A673 (cell line): Measurements from ENCODE around the gene METTL1.

Experiments used
- CTCF ChIP-seq: fragments of 300-800, 200-600 bp; sonication (generic); conservative IDR thresholded peaks from 2 replicates; pipeline ENCODE4 v1.5.1; 2017; ENCODE audit warnings: low read depth, mild to moderate bottlenecking, antibody characterized with exemption, low read length, moderate library complexity, mixed read lengths
- EZH2 ChIP-seq: fragments of 200-600 bp; sonication (generic); IDR thresholded peaks from 2 replicates; pipeline ENCODE4 v1.6.1; 2017; ENCODE audit warnings: borderline replicate concordance, low read depth, mild to moderate bottlenecking, mixed read lengths, antibody characterized with exemption, low read length; ENCODE audit not compliant: poor library complexity, severe bottlenecking

GRCh38 chr12:57755194-57755453, 16.8 kb downstream of the METTL1 start:
- TF ChIP-seq CTCF (no peak), EZH2 (no peak)
